GM18526 (cell line): Measurements from ENCODE around the gene NPAS3.

Experiments used
- POLR2A ChIP-seq: IDR thresholded peaks from 3 replicates; pipeline ENCODE4 v1.6.1; 2011; ENCODE audit not compliant: insufficient read length; ENCODE audit errors: extremely low read depth

The NPAS3 gene

DNA sequence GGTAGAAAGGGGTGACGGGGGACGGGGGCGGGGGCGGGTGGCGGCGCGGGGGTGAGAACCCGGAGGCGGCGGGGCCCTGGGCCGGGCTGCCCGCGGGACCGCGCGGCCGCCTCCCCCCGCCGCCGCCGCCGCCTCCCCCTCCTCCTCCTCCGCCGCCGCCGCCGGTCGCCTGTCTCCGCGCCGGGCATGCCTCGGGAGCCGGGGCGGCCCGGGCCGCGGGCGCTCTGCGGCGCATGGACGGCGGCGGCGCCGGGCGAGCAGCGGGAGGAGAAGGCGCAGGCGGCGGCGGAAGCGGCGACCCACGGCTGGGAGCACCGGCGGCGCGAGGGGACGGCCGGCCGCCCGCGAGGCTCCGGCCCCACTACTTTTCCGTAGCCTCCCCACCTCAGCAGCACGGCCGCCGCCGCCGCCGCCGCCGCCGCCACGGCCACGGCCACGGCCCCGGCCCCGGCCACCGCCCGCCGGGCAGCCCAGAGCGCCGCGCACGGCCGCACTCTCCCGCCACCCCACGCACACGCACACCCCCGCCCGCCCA, at the start of gene NPAS3:
Gene NPAS3, plus strand, starts transcription at position 161 of the 535 bp plus-strand sequence.
- TF ChIP-seq POLR2A: no peak

DNA sequence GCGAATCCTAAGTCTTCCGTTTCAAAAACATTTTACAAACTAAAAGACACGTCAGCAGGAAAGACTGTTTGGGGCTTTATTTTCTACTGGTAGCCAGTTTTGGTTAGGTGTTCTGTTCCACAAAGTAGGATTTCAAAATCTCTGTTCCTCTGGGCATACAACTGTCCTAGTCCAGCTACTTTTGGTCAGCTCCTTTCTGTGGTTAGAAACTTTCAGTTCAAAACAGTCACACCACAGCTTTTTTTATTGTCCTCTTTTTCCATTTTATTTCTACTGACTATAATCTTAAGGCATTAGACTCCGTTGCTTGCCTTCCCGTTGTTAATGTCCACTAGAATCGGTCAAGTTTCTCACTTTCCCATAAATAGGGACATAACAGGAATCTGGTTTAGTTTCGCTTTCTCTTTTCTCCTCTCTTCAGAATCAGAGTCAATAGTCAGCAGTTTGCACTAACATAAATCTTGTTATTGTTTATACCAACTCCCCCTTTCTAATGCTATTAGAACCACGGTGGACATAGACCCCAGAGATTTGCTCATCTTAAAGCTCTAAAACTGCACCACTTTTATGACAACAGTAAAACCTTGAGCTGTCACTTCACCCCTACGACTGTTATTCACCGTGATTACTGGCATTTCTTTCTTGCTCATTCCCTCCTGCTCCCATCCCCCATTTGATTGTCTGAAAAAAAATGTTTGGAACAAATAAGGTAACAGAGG, 41.5 kb upstream of the NPAS3 start:
- no peak for TF ChIP-seq POLR2A

DNA sequence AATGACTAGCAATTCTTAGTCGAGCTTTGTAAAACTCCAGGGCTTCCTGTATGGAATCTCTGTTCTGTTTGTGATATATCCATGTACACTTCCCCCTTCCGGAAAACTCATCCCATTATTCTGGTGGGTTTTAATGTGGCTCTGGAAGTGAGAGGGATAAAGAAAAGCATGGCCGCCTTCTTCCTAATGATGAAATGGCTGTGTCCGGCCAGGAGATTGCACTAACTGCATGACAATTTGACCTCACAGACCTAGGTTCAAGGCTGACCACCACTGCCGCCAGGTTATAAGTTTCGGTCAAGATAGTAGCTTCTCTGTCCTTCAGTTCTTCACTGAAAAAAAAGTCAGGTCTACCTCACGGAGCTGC, 41.0 kb upstream of the NPAS3 start:
- no peak for TF ChIP-seq POLR2A

- TF ChIP-seq POLR2A: no peak
Observed at GRCh38 chr14:32898876-32899275, 39.8 kb upstream of the NPAS3 start.

DNA sequence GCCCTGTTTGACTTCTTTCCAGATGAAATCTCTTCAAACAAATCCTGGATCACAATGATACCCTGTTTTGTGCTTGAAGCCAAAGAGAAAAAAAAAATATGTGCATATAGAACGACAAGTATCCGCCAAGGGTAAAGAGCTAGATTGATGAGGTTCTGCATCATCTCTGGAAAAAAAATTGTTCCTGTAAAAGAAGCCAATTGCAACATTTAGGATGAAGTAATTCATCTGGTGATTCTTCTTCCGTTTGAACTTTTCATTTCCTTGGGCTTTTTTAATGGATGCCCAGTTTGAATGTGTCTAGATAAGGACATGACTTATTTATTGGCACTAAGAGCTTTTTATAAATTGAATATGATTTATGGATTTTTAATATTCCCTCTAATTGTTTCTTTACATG, 38.1 kb upstream of the NPAS3 start:
- TF ChIP-seq POLR2A: no peak

DNA sequence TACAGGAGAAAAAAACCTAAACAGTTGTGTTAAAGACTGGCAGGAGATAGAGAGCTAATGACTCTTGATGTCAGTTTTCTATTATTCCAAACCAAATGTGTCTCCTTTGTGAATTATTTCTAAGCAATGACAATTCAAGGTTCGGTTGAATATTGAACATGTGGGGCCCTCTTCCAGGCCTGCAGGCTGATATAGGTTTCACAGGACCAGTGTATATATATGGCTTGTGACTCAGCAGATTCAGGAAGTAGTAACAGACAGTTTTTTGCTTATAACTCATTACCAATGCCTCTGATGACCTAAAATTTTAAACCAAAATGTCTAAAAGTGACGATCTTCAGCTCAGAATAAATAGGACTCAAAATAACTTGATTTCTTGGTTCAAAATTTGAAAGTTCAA, 33.7 kb upstream of the NPAS3 start:
- TF ChIP-seq POLR2A: no peak

- TF ChIP-seq POLR2A: no peak
Observed at GRCh38 chr14:32906672-32907071, 32.0 kb upstream of the NPAS3 start.

DNA sequence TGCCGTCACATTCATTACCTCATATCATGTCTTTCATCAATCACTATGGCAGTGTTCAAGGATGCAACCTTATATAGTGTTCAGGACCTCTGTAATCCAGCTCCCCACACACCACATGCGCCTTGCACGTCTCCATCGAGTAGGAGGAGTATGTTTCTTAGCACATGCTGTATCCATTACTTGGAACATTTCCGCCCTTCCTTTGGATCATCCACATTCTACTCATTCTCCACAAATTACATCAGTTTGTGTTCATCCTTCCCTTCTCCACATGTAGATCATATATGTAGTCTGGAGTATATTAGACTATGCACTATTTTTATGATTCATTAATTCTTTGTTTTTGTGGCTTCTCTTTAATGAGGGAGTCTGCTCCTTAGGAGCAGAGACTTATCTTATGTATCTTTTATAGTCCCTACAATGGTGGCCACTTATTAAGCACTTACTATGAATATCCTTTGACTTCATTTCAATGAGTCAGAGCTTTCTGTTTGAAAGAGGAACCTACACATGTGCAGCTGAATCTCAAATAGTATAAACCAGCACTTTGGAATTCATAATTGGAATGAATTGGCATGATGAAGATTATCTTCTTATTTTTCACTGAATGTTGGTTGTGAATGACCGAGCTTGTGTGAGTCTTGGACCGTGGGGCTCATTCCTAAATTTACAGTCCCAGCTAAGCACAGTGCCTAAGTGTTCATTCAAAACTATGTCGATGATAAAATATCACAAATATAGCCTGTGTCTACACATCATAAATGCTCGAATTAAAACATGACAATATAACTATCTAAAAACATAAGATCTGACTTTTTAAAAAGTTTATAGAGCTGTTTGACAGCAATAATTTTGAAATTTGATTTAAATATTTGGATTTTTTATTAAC, 30.2 kb upstream of the NPAS3 start:
- no peak for TF ChIP-seq POLR2A

DNA sequence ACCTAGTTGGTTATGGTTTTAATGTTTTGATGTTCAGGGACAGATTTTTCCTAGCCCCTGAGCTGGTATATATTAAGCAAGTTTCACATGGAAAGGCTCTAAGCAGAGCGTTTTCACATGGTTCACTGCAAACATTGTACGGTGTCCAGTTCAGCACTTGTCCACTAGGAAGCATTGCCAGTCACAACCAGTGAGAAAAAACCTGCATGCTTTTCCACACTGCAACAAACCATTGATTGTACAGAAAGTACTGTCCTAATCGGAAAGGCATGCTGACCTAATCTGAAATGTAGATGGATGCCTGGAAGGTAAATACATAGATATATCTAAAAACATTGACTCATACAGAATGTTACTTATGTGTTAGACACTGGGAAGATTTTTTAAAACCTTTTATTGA, 25.0 kb upstream of the NPAS3 start:
- TF ChIP-seq POLR2A: no peak

GRCh38 chr14:32914391-32914790, 24.3 kb upstream of the NPAS3 start:
- no peak for TF ChIP-seq POLR2A

- TF ChIP-seq POLR2A: no peak
Observed at GRCh38 chr14:32920696-32921276, 17.9 kb upstream of the NPAS3 start.

DNA sequence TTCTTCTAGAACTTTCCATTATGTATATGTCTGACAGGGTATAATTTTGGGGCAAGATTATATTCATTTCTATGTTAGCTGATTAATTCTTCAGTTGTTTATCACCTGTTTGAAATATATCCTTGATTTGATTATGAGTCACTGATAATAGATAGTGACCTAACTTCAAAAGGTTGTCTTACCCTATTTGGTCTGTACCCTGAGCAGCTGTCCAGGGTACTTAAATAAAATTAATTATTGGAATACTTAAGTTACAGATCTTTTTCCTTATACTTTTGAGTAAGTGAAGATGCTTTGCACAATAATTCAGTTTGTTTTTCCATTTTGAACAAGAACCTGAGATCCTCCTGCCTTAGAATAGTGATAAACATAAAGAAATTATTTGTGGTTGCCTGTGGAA, 13.2 kb upstream of the NPAS3 start:
- TF ChIP-seq POLR2A: no peak

DNA sequence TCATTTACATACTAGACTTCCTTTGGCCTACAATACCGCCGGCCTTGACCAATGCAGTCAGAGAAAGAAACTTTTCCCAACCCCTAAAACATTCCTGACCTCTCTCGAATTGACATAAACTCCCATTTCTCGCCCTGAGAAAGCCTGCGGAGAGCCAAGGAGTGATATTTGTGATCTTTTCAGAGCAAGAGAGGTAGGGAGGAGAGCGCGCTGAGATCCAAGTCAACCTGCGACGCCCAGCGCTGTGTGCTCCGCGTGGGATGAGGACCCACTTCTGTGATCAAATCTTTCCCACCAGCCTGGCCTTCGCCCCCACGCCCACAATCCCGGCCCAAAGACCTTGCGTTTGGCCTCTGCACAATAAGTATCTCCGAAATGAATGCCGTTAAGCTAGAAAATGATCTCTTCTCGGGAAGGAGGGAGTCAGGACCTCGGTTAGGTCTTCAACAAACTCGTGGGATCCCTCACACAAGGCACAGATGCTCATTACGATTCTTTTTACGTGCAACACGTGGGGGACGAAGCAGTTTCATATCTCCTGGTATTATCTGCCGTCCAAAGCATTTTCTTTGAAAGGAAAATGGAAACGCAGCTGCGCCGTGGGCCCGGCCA, 6.3 kb upstream of the NPAS3 start:
- TF ChIP-seq POLR2A: no peak

- TF ChIP-seq POLR2A: no peak
Observed at GRCh38 chr14:32932914-32933628, 5.6 kb upstream of the NPAS3 start.

DNA sequence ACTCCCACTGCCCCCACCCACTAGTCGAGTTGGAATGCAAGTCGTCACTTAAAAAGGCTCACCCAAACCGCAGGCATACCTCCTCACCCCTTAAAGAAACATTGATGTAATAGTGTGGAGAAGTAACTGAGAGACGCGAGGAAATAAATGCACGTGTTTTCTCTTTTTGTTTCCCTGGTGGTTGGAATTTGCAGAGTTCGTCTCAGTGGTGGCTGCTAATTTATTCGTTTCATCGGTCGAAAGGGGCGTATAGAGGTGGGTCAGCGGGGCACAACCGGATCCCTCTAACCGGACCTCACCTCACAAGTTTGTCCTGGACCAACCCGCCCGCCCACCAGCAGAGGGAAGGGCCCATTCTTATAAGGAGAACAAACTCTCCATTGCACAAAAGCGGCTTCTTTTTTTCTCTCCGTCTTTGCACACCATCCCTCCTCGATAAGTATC, 5.0 kb upstream of the NPAS3 start:
- no peak for TF ChIP-seq POLR2A
